ENCODE data around the gene TMEM59L.
A peak's percentile ranks its signal among the peaks of the same experiment; 100 is the strongest.

The TMEM59L gene

DNA sequence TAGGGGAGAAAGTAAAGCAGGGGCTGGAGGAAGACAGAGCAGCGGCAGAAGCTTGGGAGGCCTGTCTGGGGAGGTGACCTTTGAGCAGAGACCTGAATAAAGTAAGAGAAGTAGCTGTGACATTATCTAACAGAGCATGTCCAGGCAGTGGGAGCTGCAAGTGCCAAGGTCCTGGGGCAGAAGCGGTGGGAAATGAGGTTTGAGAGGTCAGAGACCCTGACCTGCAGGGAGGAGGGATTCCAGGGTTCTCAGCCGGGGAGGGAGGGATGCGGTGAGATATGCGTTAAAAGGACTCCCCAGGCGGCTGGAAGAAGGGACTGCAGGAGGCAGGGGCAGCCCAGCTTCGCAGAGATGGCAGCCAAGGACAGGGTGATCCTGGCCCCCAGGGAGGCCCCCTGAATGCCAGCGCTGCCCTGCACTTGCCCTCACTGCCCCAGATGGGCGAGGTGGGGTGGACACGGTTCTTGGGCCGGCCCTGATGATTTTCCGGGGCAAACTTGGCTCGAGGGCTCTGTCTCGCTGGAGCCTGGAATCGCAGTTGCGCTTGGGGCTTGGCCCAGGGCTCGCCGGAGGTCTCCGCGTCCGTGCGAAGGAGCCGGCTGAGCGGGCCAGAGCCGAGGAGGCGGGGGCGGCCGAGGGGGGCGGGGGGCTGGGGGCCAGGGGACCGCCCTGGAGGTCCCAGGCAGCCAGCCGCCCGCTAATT, 9.3 kb upstream of the TMEM59L start:
- TF ChIP-seq, protein P1, sequence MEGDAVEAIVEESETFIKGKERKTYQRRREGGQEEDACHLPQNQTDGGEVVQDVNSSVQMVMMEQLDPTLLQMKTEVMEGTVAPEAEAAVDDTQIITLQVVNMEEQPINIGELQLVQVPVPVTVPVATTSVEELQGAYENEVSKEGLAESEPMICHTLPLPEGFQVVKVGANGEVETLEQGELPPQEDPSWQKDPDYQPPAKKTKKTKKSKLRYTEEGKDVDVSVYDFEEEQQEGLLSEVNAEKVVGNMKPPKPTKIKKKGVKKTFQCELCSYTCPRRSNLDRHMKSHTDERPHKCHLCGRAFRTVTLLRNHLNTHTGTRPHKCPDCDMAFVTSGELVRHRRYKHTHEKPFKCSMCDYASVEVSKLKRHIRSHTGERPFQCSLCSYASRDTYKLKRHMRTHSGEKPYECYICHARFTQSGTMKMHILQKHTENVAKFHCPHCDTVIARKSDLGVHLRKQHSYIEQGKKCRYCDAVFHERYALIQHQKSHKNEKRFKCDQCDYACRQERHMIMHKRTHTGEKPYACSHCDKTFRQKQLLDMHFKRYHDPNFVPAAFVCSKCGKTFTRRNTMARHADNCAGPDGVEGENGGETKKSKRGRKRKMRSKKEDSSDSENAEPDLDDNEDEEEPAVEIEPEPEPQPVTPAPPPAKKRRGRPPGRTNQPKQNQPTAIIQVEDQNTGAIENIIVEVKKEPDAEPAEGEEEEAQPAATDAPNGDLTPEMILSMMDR (IDR thresholded peaks at IDR 0.05; ENCODE audit: control insufficient read depth, insufficient read depth, low read depth, low read length, missing control alignments), result peak; percentile 38
- DNase-seq (ENCODE audit: low read depth), result no peak
- no peak overlapping the region for H3K4me3 ChIP-seq (ENCODE audit: control insufficient read depth, low read depth, low read length)

DNA sequence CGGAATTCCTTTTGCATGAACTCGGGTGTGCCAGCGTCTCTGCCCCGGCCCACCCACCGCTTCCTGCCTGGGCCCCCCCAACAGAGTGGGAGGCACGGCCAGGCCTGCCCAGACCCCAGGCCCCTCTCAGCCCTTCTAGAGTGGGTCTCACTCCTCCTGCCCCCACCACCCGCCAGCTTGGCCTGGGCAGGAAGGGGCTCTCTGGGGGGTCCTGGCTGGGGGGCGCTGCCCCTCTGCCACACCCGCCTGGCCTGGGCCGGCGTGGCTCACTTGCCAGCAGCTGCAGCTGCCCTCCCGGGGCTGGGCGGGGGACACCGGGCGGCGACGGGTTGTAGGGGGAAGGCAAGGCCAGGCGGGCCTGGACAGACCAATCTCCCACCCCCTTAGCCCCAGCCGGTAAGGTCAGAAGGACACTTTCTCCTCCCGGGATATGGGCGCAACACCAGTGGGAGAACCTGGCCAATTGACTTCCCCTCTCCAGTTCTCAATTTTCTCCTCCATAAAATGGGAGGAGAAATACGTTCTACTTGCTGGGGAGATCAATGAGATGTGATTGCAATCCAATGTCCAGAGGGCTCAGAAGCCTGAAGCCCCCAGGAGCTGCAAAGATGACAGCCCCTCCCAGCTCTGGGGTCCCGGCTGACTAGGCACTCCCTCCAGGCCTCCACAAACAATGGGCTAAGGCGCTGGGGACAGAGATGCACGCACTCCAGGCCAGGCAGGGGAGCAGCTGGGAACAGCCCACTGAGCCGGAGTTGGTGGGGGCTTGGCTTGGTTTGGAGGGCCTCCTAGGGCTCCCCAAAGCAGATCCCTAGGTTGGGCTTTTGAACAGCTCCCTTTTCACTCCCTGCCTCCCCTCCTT, 8.5 kb upstream of the TMEM59L start:
- TF ChIP-seq, protein P1 (IDR thresholded peaks at IDR 0.05; ENCODE audit: control insufficient read depth, insufficient read depth, low read depth, low read length, missing control alignments), result no peak

DNA sequence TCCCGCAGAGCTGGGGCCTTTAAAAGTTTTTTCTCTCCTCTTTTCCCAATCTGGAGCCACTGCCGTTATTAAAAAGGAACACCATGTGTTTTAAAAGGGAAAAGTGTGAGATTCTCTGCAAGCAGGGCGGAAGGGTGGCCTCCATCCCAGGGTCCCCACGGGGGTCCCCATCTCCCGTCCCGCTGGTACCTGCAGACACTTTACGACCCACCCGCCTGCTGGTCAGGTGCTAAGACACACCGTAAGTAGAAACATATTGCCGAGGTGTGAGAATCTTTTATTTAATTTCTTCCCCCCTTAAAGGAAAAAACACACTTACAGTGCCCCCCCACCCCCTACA, 7.9 kb upstream of the TMEM59L start:
- H3K4me3 ChIP-seq (ENCODE audit: control insufficient read depth, low read depth, low read length), result no peak overlapping the region
- DNase-seq (ENCODE audit: low read depth), result no peak
- TF ChIP-seq, protein P1 (IDR thresholded peaks at IDR 0.05; ENCODE audit: control insufficient read depth, insufficient read depth, low read depth, low read length, missing control alignments), result no peak

More for the DNA sequence above, 8.5 kb upstream of the TMEM59L start:
- no peak for DNase-seq (ENCODE audit: low read depth)
- H3K4me3 ChIP-seq (ENCODE audit: control insufficient read depth, low read depth, low read length), result no peak overlapping the region

DNA sequence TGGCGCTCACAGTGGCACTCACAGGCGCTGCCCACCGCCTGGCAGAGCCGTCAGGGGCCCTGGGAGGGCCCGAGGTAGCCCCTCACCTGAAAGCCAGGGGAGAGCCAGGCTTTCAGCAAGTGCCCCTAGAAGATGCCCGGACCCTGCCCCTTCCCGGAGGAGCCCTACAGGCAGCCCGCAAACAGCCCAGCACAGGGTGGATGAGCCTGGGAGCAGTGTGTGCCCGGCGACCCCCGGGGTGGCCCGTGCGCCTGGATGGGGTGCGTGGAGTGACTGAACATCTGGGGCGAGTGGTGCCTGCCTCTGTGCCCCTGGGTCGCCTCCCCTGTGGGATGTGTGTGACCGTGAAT, 7.5 kb upstream of the TMEM59L start:
- no peak overlapping the region; the same call in 1 of the 2 replicates for H3K4me3 ChIP-seq (ENCODE audit: control insufficient read depth, low read depth, low read length)
- no peak for DNase-seq (ENCODE audit: low read depth)
- TF ChIP-seq, protein P1 (IDR thresholded peaks at IDR 0.05; ENCODE audit: control insufficient read depth, insufficient read depth, low read depth, low read length, missing control alignments), result no peak

DNA sequence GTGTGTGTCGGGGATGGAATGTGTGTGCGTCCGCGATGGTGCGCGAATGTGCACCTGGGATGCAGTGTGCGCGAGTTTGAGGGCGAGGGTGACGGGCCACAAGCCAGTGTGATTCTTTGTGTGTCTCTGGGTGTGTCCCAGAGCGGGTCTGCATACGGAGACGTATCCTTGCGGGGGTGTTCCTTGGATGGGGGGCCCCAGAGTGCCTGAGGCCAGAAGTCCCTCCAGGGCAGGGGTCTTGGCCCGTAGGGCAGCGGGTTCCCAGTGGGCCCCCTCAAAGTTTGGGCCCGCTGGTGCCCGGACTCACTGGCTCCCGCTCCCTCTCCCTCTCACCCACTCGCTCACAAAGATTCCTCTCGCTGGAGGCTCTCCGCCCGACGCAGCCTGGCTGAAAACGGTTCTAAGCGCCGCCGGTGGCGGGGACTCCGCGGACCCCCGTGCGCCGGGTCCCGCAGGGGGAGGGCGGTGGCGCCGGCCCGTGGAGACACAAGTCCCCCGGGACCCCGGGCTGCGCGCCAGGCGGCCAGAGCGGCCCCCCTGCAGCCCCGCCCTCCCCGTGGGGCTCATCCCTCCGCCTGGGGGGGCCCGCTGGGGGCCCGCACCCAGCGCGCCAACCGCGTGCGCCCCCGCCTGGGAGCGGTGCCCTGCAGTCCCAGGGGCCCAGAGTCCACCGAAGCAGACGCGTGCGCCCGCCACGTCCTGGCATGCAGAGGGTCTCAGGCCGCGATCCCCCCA, 7.0 kb upstream of the TMEM59L start:
- TF ChIP-seq, protein P1 (IDR thresholded peaks at IDR 0.05; ENCODE audit: control insufficient read depth, insufficient read depth, low read depth, low read length, missing control alignments), result no peak
- H3K4me3 ChIP-seq (ENCODE audit: control insufficient read depth, low read depth, low read length), result no peak overlapping the region; the same call in none of the 2 replicates
- DNase-seq (ENCODE audit: low read depth), result no peak
